ENCODE measurements around the gene SYK.

- TF ChIP-seq, protein P1, sequence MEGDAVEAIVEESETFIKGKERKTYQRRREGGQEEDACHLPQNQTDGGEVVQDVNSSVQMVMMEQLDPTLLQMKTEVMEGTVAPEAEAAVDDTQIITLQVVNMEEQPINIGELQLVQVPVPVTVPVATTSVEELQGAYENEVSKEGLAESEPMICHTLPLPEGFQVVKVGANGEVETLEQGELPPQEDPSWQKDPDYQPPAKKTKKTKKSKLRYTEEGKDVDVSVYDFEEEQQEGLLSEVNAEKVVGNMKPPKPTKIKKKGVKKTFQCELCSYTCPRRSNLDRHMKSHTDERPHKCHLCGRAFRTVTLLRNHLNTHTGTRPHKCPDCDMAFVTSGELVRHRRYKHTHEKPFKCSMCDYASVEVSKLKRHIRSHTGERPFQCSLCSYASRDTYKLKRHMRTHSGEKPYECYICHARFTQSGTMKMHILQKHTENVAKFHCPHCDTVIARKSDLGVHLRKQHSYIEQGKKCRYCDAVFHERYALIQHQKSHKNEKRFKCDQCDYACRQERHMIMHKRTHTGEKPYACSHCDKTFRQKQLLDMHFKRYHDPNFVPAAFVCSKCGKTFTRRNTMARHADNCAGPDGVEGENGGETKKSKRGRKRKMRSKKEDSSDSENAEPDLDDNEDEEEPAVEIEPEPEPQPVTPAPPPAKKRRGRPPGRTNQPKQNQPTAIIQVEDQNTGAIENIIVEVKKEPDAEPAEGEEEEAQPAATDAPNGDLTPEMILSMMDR (IDR thresholded peaks at IDR 0.05; ENCODE audit: insufficient read depth, low read depth, low read length) = no peak
- TF ChIP-seq EZH2 (IDR thresholded peaks at IDR 0.05; ENCODE audit: insufficient read depth, low read length) = no peak
These were observed 29.2 kb upstream of the SYK start for GRCh38 chr9:90772386-90772785.
